GM18907 (cell line): Measurements from ENCODE around the gene PAX8.
A peak's percentile ranks its signal among the peaks of the same experiment; 100 is the strongest.

Experiments used
- ATAC-seq: cut with Tn5 transposase; IDR thresholded peaks from one replicate; pipeline ENCODE4 v1.9.1; 2021; ENCODE audit warnings: mild to moderate bottlenecking, moderate library complexity; ENCODE audit not compliant: unreplicated experiment

Gene PAX8

GRCh38 chr2:113224647-113225236 is 54.0 kb downstream of the PAX8 start:
- ATAC-seq, result no peak

- no peak for ATAC-seq
Measured at GRCh38 chr2:113223813-113224212, 54.9 kb downstream of the PAX8 start.

- ATAC-seq, result no peak
Measured at GRCh38 chr2:113221846-113222245, 56.9 kb downstream of the PAX8 start.

GRCh38 chr2:113220970-113221708 is 57.6 kb downstream of the PAX8 start:
- ATAC-seq, result no peak

- ATAC-seq, result no peak
Measured at GRCh38 chr2:113219889-113220641, 58.7 kb downstream of the PAX8 start.

- no peak for ATAC-seq
Measured at GRCh38 chr2:113219525-113219888, 59.2 kb downstream of the PAX8 start.

GRCh38 chr2:113219092-113219441 is 59.7 kb downstream of the PAX8 start:
- ATAC-seq, result no peak

- ATAC-seq, result no peak
Measured at GRCh38 chr2:113218283-113219091, 60.2 kb downstream of the PAX8 start.

- peak; percentile 51 for ATAC-seq
Measured at GRCh38 chr2:113217455-113218282, 61.1 kb downstream of the PAX8 start.

GRCh38 chr2:113216891-113217454 is 61.7 kb downstream of the PAX8 start:
- ATAC-seq, result no peak

- ATAC-seq, result no peak
Measured at GRCh38 chr2:113216321-113216720, 62.4 kb downstream of the PAX8 start.

- ATAC-seq, result no peak
Measured at GRCh38 chr2:113215056-113215455, 63.7 kb downstream of the PAX8 start.

GRCh38 chr2:113214141-113214540 is 64.6 kb downstream of the PAX8 start:
- no peak for ATAC-seq

- no peak for ATAC-seq
Measured at GRCh38 chr2:113213061-113213930, 65.4 kb downstream of the PAX8 start.

GRCh38 chr2:113212245-113213060 is 66.3 kb downstream of the PAX8 start:
- no peak for ATAC-seq

- ATAC-seq, result no peak
Measured at GRCh38 chr2:113211226-113212105, 67.3 kb downstream of the PAX8 start.

GRCh38 chr2:113209646-113210171 is 69.0 kb downstream of the PAX8 start:
- no peak for ATAC-seq
